H9 (cell line): ENCODE data around the gene RSAD2. TPM values are rescaled to one million over a fixed set of nuclear protein-coding genes. Genes with fewer than 3 reads are reported as not detected.

Source experiments
- DNase-seq: peaks from one replicate; pipeline ENCODE4 v3.0.0-alpha.2; 2017
- H2AFZ ChIP-seq: one replicate; pipeline ENCODE4 v1.6.1; 2013; ENCODE audit warnings: mild to moderate bottlenecking, low read length, control low read depth, moderate library complexity
- H2AK5ac ChIP-seq: 2 replicates; pipeline ENCODE4 v1.6.1; 2013; ENCODE audit warnings: low read length, control low read depth, mixed read lengths; ENCODE audit not compliant: insufficient read length
- H2BK120ac ChIP-seq: one replicate; pipeline ENCODE4 v1.6.1; 2013; ENCODE audit warnings: low read depth, mild to moderate bottlenecking, low read length, control low read depth, inconsistent platforms; ENCODE audit not compliant: poor library complexity, severe bottlenecking
- H2BK12ac ChIP-seq: 2 replicates; pipeline ENCODE4 v1.6.1; 2013; ENCODE audit warnings: low read length, control low read depth, mixed read lengths, low read depth; ENCODE audit not compliant: insufficient read length
- H2BK15ac ChIP-seq: 2 replicates; pipeline ENCODE4 v1.6.1; 2013; ENCODE audit warnings: low read depth, low read length, control low read depth
- H2BK20ac ChIP-seq: one replicate; pipeline ENCODE4 v1.6.1; 2013; ENCODE audit warnings: low read depth, mild to moderate bottlenecking, low read length, control low read depth, inconsistent platforms; ENCODE audit not compliant: poor library complexity, severe bottlenecking
- H2BK5ac ChIP-seq: 2 replicates; pipeline ENCODE4 v1.6.1; 2013; ENCODE audit warnings: low read length, control low read depth, mixed read lengths; ENCODE audit not compliant: insufficient read length
- H3K14ac ChIP-seq: 2 replicates; pipeline ENCODE4 v1.6.1; 2013; ENCODE audit warnings: low read length, control low read depth; ENCODE audit not compliant: insufficient read depth
- H3K18ac ChIP-seq: 2 replicates; pipeline ENCODE4 v1.6.1; 2013; ENCODE audit warnings: low read depth, mild to moderate bottlenecking, mixed read lengths, low read length, control low read depth; ENCODE audit not compliant: insufficient read length
- H3K23ac ChIP-seq: 2 replicates; pipeline ENCODE4 v1.6.1; 2013; ENCODE audit warnings: low read length, control low read depth, mixed read lengths, low read depth; ENCODE audit not compliant: insufficient read length
- H3K23me2 ChIP-seq: 2 replicates; pipeline ENCODE4 v1.6.1; 2013; ENCODE audit warnings: low read depth, mild to moderate bottlenecking, mixed read lengths, low read length, control low read depth; ENCODE audit not compliant: insufficient read length, poor library complexity, severe bottlenecking
- H3K27ac ChIP-seq: 2 replicates; pipeline ENCODE4 v1.5.1; 2013; ENCODE audit warnings: low read length, control low read depth, mixed read lengths, low read depth; ENCODE audit not compliant: insufficient read length
- H3K27me3 ChIP-seq: 2 replicates; pipeline ENCODE4 v1.6.1; 2013; ENCODE audit warnings: low read length, control low read depth, inconsistent platforms; ENCODE audit not compliant: insufficient read depth
- H3K4ac ChIP-seq: 2 replicates; pipeline ENCODE4 v1.6.1; 2013; ENCODE audit warnings: low read depth, mild to moderate bottlenecking, control low read depth, inconsistent platforms, low read length, moderate library complexity
- H3K4me1 ChIP-seq: 2 replicates; pipeline ENCODE4 v1.6.1; 2013; ENCODE audit warnings: low read length, control low read depth, inconsistent platforms; ENCODE audit not compliant: insufficient read depth
- H3K4me2 ChIP-seq: 2 replicates; pipeline ENCODE4 v1.6.1; 2013; ENCODE audit warnings: low read length, control low read depth, mixed read lengths; ENCODE audit not compliant: insufficient read length, insufficient read depth
- H3K56ac ChIP-seq: 2 replicates; pipeline ENCODE4 v1.6.1; 2013; ENCODE audit warnings: low read depth, mild to moderate bottlenecking, mixed read lengths, low read length, control low read depth; ENCODE audit not compliant: insufficient read length
- H3K79me1 ChIP-seq: 2 replicates; pipeline ENCODE4 v1.6.1; 2013; ENCODE audit warnings: low read depth, mild to moderate bottlenecking, moderate library complexity, low read length, control low read depth, inconsistent platforms; ENCODE audit not compliant: insufficient read depth, poor library complexity, severe bottlenecking
- H3K79me2 ChIP-seq: 2 replicates; pipeline ENCODE4 v1.6.1; 2013; ENCODE audit warnings: low read length, control low read depth, inconsistent platforms; ENCODE audit not compliant: insufficient read depth
- H3K9ac ChIP-seq: 2 replicates; pipeline ENCODE4 v1.6.1; 2013; ENCODE audit warnings: low read length, control low read depth, mixed read lengths; ENCODE audit not compliant: insufficient read length; ENCODE audit errors: extremely low read depth
- H3K9me3 ChIP-seq: one replicate; pipeline ENCODE4 v1.6.1; 2013; ENCODE audit warnings: low read depth, low read length, inconsistent platforms; ENCODE audit not compliant: control insufficient read depth
- H3T11ph ChIP-seq: one replicate; pipeline ENCODE4 v1.6.1; 2013; ENCODE audit warnings: mild to moderate bottlenecking, low read length, control low read depth, inconsistent platforms
- H4K20me1 ChIP-seq: one replicate; pipeline ENCODE4 v1.6.1; 2013; ENCODE audit not compliant: control insufficient read depth, insufficient read length, insufficient read depth
- H4K5ac ChIP-seq: 2 replicates; pipeline ENCODE4 v1.6.1; 2013; ENCODE audit warnings: low read depth, mild to moderate bottlenecking, mixed read lengths, low read length, control low read depth; ENCODE audit not compliant: insufficient read length
- H4K8ac ChIP-seq: replicated peaks from 2 replicates; pipeline ENCODE4 v1.6.1; 2013; ENCODE audit warnings: low read length, control low read depth, mixed read lengths, low read depth; ENCODE audit not compliant: insufficient read length
- H4K91ac ChIP-seq: 2 replicates; pipeline ENCODE4 v1.6.1; 2013; ENCODE audit warnings: low read depth, mild to moderate bottlenecking, moderate library complexity, mixed read lengths, low read length, control low read depth; ENCODE audit not compliant: insufficient read length
- H3K27ac Mint-ChIP-seq, 3 experiments: 2 replicates in 2 of 3; 3 replicates in 1 of 3; pipeline ENCODE4 v1.8.0; 2020 to 2021; ENCODE audit warnings: mixed read lengths in 3 of 3, mild to moderate bottlenecking in 1 of 3, moderate library complexity in 1 of 3
- H3K27me3 Mint-ChIP-seq: 2 replicates; pipeline ENCODE4 v1.8.0; 2021; ENCODE audit warnings: low read depth, mild to moderate bottlenecking, moderate library complexity, mixed read lengths
- H3K36me3 Mint-ChIP-seq, 3 experiments: 2 replicates in 2 of 3; 3 replicates in 1 of 3; pipeline ENCODE4 v1.8.0; 2020 to 2021; ENCODE audit warnings: low read depth in 3 of 3, mixed read lengths in 3 of 3; ENCODE audit not compliant: insufficient read depth in 1 of 3
- H3K4me1 Mint-ChIP-seq, 2 experiments: 2 replicates each; pipeline ENCODE4 v1.8.0; 2020; ENCODE audit warnings: mixed read lengths in 2 of 2
- H3K4me3 Mint-ChIP-seq, 2 experiments: 2 replicates in 1 of 2; 3 replicates in 1 of 2; pipeline ENCODE4 v1.8.0; 2020 to 2021; ENCODE audit warnings: mild to moderate bottlenecking in 2 of 2, mixed read lengths in 2 of 2, moderate library complexity in 1 of 2
- H3K9me3 Mint-ChIP-seq, 2 experiments: 2 replicates in 1 of 2; 3 replicates in 1 of 2; pipeline ENCODE4 v1.8.0; 2020; ENCODE audit warnings: mild to moderate bottlenecking in 2 of 2, mixed read lengths in 2 of 2, moderate library complexity in 1 of 2
- whole genome bisulfite sequencing: extraction: QIAGEN DNeasy Blood & Tissue Kit; methylation state at CpG from one replicate; pipeline ENCODE4 v1.1.7; 2013; ENCODE audit warnings: missing lambda C conversion rate, low lambda C conversion rate, mixed read lengths; ENCODE audit not compliant: insufficient read length; ENCODE audit errors: extremely low coverage; 5-methylcytosine and 5-hydroxymethylcytosine counted together
- total RNA-seq: library from RNA; stranded (reverse); gene quantifications from 2 replicates; pipeline ENCODE4 v1.2.1, GENCODE V29; 2021
- TF ChIP-seq, protein P1 (sequence below): fragments of 200-600 bp; sonication (generic); conservative IDR thresholded peaks from 3 replicates; pipeline ENCODE4 v1.8.0; 2021; ENCODE audit warnings: antibody characterized with exemption, mild to moderate bottlenecking

RSAD2 gene
- total RNA-seq, 1 experiment from 2014 or later = not detected

DNA sequence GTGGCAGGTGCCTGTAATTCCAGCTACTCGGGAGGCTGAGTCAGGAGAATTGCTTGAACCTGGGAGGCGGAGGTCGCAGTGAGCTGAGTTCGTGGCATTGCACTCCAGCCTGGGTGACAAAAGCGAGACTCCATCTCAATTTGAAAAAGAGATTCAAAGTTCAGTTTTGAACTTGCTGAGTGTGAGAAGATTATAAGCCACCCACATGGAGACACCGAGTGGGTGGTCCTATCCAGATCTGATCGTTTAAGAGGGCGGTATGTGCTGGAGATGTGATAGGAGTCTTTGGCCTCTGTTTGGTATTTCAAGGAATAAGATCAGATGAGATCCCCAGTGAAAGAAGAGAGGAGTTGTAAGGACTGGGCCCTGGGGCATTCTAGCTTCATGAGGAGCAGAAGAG lies 65.3 kb downstream of the RSAD2 start:
- H3K79me2 ChIP-seq = peaks cover 2% of the 10 kb centered on the region; the same call in 1 of the 2 replicates
- H3K23me2 ChIP-seq = peaks cover 3% of the 10 kb centered on the region
- H3K27me3 ChIP-seq = no peaks in the 10 kb centered on the region
- H3K9ac ChIP-seq = no peak overlapping the region
- no peak overlapping the region for H4K8ac ChIP-seq
- peaks cover 2% of the 10 kb centered on the region for H3K79me1 ChIP-seq
- no peak overlapping the region for H3K23ac ChIP-seq
- no peaks in the 10 kb centered on the region for H3K9me3 ChIP-seq
- no CpG with 5 or more reads among the region's 8 CpGs for WGBS
- H3K4me1 ChIP-seq = peaks cover 4% of the 10 kb centered on the region; the same call in 1 of the 2 replicates
- no peak overlapping the region for H3K14ac ChIP-seq
- no peak overlapping the region for H2BK5ac ChIP-seq
- DNase-seq = no peak
- no peak overlapping the region for H2BK12ac ChIP-seq
- no peak overlapping the region for H3T11ph ChIP-seq
- Mint-ChIP-seq H3K27me3 (no peaks in the 10 kb centered on the region; the same call in 1 of the 2 replicates), H3K4me1 (peaks cover 20 to 32% of the 10 kb centered on the region in 2 experiments), H3K36me3 (peaks cover 17 to 24% (median 23%) of the 10 kb centered on the region in 3 experiments), H3K9me3 (no peaks in the 10 kb centered on the region), H3K27ac (no peak overlapping the region), H3K4me3 (no peak overlapping the region)
- no peak overlapping the region for H3K4me2 ChIP-seq
- no peak overlapping the region for H4K91ac ChIP-seq
- H4K20me1 ChIP-seq = no peaks in the 10 kb centered on the region
- H3K4ac ChIP-seq = no peak overlapping the region
- H3K56ac ChIP-seq = no peak overlapping the region
- no peak overlapping the region for H2BK15ac ChIP-seq
- TF ChIP-seq, protein P1, sequence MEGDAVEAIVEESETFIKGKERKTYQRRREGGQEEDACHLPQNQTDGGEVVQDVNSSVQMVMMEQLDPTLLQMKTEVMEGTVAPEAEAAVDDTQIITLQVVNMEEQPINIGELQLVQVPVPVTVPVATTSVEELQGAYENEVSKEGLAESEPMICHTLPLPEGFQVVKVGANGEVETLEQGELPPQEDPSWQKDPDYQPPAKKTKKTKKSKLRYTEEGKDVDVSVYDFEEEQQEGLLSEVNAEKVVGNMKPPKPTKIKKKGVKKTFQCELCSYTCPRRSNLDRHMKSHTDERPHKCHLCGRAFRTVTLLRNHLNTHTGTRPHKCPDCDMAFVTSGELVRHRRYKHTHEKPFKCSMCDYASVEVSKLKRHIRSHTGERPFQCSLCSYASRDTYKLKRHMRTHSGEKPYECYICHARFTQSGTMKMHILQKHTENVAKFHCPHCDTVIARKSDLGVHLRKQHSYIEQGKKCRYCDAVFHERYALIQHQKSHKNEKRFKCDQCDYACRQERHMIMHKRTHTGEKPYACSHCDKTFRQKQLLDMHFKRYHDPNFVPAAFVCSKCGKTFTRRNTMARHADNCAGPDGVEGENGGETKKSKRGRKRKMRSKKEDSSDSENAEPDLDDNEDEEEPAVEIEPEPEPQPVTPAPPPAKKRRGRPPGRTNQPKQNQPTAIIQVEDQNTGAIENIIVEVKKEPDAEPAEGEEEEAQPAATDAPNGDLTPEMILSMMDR = no peak
- H4K5ac ChIP-seq = no peak overlapping the region
- H2BK120ac ChIP-seq = no peak overlapping the region
- H3K18ac ChIP-seq = no peak overlapping the region
- no peak overlapping the region for H2BK20ac ChIP-seq
- no peak overlapping the region for H2AFZ ChIP-seq
- H2AK5ac ChIP-seq = no peak overlapping the region
- no peak overlapping the region for H3K27ac ChIP-seq
